ENCODE data around the gene TCERG1L. TPM values are rescaled to one million over a fixed set of nuclear protein-coding genes. Genes with fewer than 3 reads are reported as not detected.

TCERG1L gene
- total RNA-seq, 1 donor from 2014 or later: 0.46 TPM

DNA sequence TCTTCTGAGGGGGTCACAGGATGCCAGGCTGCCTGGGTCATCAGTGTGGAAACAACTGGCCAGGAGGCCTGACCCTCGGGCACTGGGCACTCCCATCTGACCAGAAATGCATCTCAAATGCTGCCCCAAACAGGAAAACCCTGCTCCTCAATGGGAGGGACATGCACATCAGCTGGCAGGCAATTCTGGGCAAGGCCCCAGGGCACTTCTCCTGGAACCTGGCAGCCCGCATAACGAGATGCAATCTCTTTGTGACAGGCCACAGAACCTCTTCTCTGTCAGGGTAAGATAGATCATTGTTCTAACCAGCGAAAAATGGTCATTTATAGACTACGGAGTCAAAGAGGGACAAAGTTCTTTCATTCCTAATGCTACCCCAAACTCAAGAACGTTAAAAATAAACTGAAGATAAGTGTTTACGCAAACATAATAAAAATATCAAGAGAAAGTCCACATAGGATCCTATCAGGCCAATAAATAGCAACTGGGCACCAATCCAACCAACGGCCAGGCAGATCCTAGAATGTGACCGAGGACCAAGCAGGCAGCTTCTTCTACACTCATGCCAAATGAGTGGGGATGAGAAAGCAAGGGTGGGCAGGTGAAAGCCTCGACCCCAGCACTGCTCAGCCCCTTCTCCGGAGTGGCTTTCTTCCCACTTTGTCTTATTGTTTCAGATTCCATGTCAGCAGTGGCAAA, 212.3 kb downstream of the TCERG1L start:
- H3K4me3 ChIP-seq (ENCODE audit: low read depth, low read length): no peak overlapping the region
- H3K27me3 ChIP-seq (ENCODE audit: control insufficient read depth, insufficient read depth, low read length): no peaks in the 10 kb centered on the region
- no peaks in the 10 kb centered on the region for H3K36me3 ChIP-seq (ENCODE audit: control insufficient read depth, insufficient read depth, low read length)
- DNase-seq (ENCODE audit: low read depth): no peak
- TF ChIP-seq CTCF (IDR thresholded peaks at IDR 0.05; ENCODE audit: insufficient read depth, low read length, poor library complexity, severe bottlenecking): no peak

- no peak for DNase-seq (ENCODE audit: low read depth)
- TF ChIP-seq CTCF (IDR thresholded peaks at IDR 0.05; ENCODE audit: insufficient read depth, low read length, poor library complexity, severe bottlenecking): no peak
- H3K27me3 ChIP-seq (ENCODE audit: control insufficient read depth, insufficient read depth, low read length): no peaks in the 10 kb centered on the region
- H3K4me3 ChIP-seq (ENCODE audit: low read depth, low read length): no peak overlapping the region
- H3K36me3 ChIP-seq (ENCODE audit: control insufficient read depth, insufficient read depth, low read length): no peaks in the 10 kb centered on the region
These were observed 213.0 kb downstream of the TCERG1L start for GRCh38 chr10:131098416-131098952.

- no peak for DNase-seq (ENCODE audit: low read depth)
These were observed 215.5 kb downstream of the TCERG1L start for GRCh38 chr10:131096031-131096430.

DNA sequence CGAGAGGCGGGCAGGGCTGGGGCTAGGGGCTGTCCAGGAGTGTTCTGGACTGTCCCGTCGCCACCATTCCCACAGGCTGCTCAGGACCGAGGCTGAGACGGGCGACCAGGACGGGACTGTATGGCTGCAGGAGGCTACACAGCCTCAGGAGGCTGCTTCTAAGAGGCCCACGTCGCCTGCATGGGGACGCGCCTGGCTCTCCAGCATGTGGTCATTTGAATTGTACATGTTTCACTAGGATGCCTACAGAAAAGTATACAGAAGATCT, 216.3 kb downstream of the TCERG1L start:
- Histone ChIP-seq H3K36me3 (ENCODE audit: control insufficient read depth, insufficient read depth, low read length) (no peaks in the 10 kb centered on the region), H3K27me3 (ENCODE audit: control insufficient read depth, insufficient read depth, low read length) (no peaks in the 10 kb centered on the region), H3K4me3 (ENCODE audit: low read depth, low read length) (no peak overlapping the region)
- no peak for TF ChIP-seq CTCF (IDR thresholded peaks at IDR 0.05; ENCODE audit: insufficient read depth, low read length, poor library complexity, severe bottlenecking)
- DNase-seq (ENCODE audit: low read depth): no peak

More at GRCh38 chr10:131096031-131096430, 215.5 kb downstream of the TCERG1L start:
- TF ChIP-seq CTCF (IDR thresholded peaks at IDR 0.05; ENCODE audit: insufficient read depth, low read length, poor library complexity, severe bottlenecking): no peak
- Histone ChIP-seq H3K36me3 (ENCODE audit: control insufficient read depth, insufficient read depth, low read length) (no peaks in the 10 kb centered on the region), H3K4me3 (ENCODE audit: low read depth, low read length) (no peak overlapping the region), H3K27me3 (ENCODE audit: control insufficient read depth, insufficient read depth, low read length) (no peaks in the 10 kb centered on the region)

DNA sequence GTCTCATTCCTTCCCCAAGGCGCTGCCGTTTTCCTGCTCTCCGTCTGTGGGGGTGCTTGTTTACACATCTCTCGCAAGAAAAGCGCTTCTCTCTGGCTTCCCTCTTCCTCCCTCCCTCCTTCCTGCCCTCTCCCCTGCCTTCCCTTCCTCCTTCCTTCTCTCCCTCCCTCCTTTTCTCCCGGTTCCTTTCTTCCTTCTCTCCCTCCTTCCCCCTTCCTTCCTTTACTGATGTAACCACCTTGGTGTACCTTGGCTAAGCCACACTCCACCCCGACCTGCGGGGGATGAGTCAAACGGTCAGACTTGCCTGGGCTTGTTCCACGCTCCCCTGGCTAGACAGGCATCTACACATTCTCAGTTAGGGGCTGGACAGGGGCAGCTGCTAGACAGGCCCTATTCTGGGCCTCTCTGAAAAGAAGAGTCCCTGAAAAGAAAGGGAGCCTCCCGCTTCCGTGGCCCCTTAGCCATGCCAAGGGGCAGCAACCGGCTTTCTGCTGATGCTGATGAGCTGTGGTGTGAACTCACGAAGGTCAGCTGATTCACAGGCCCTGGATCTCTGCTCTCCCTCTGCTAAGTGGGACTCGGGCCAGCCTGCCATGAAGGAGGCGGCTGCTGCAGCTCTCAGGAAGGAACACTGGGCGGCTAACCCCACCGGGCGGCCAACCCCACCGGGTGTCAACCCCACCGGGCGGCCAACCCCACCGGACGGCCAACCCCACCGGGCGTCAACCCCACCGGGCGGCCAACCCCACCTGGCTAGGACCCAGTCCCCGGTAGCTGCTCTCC, 216.8 kb downstream of the TCERG1L start:
- no peak for DNase-seq (ENCODE audit: low read depth)
- H3K27me3 ChIP-seq (ENCODE audit: control insufficient read depth, insufficient read depth, low read length): no peaks in the 10 kb centered on the region
- no peak overlapping the region for H3K4me3 ChIP-seq (ENCODE audit: low read depth, low read length)
- no peaks in the 10 kb centered on the region for H3K36me3 ChIP-seq (ENCODE audit: control insufficient read depth, insufficient read depth, low read length)
- TF ChIP-seq CTCF (IDR thresholded peaks at IDR 0.05; ENCODE audit: insufficient read depth, low read length, poor library complexity, severe bottlenecking): no peak

Measured in kidney epithelial cell (primary cell).